ENCODE measurements around the gene AMPD2.
"Not testable (repeated sequence)": the region's sequence is repeated elsewhere in the genome, so short reads cannot be mapped to it uniquely, and the experiment has no call there.

The AMPD2 gene

DNA sequence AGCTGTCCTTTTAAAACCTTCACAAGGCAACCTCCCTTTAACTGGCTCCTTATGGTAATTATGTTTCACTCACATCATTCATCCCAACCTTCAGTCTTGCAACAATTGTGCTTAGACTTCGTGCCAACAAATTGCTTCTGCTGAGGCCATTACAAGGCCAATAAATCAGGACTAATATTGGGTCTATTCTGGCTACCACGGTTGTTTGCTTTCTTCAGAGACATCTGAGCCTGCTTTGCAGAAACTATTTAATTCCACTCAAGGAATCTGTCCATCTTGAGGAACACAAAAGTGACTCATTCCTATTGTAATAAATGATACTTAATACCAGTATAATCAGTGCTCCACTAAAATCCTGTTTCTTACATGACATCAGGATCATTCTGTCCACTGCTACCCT is 33.7 kb downstream of the AMPD2 start:
- DNase-seq = no peak

DNA sequence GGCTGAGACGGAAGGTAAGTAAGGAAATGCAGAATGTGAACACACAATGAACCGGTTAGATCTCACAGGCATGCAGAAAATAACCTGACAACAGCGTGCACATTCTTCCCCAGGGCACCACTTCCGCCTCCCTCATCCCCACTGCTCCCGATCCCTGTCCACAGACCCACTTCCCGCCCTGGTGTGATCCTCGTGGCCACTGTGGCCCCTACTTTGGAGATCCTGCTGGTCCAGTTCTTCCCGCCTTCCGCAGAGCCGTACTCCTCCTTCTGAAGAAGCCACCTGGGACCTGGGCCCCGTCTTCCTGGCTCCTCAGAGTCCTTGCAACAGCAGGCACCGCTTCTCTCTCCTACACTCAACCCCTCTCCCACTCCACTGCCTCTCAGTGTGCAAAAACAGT is 34.9 kb downstream of the AMPD2 start:
- DNase-seq = no peak

DNA sequence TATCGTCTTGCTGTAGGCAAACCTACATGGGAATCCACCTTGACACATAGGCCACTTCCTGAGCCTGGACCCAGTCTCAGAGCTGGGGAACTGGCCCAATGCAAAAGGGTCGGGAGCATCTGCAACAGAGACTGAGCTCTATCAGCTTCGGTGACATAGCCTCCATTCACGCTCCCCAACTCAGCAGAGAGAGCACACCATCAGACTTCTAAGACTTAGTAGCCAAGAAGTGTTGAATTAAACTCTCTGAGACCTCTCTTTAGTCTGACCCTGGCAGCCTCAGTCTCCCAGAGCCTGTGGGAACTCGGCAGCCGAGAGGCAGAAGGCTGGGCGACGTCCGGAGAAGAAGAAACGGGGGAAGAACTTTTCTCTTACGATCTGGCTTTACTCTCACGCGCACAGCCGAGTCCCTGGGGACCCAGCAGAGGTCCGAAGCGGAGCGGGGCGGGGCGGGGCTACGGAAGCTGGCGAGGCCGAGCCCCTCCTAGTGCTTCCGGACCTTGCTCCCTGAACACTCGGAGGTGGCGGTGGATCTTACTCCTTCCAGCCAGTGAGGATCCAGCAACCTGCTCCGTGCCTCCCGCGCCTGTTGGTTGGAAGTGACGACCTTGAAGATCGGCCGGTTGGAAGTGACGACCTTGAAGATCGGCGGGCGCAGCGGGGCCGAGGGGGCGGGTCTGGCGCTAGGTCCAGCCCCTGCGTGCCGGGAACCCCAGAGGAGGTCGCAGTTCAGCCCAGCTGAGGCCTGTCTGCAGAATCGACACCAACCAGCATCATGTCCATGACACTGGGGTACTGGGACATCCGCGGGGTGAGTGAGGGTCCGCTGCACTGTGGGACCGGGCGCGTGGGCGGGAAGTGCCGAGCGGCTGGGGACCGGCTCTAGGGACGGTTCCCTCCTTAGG is 36.2 kb downstream of the AMPD2 start, which contains the start of gene GSTM4:
TSS of gene GSTM4 (plus strand) at position 485 of the 905 bp plus-strand sequence. CDS start at position 776, 291 bp downstream.
- peak; percentile 70 for DNase-seq

DNA sequence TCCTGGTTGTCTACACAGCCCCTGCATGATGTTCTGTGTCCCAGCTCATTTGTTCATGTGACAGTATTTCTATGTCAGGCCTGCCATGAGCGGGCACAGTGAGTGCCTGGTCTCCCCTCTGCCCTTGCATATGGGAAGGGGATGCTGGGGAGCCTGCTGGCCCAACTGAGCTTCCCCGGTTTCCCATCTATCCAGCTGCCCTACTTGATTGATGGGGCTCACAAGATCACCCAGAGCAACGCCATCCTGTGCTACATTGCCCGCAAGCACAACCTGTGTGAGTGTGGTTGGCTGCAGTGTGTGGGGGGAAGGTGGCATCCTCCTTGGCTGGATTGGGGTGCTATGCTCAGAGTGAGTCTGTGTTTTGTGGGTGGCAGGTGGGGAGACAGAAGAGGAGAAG is 37.8 kb downstream of the AMPD2 start:
- DNase-seq = no peak

DNA sequence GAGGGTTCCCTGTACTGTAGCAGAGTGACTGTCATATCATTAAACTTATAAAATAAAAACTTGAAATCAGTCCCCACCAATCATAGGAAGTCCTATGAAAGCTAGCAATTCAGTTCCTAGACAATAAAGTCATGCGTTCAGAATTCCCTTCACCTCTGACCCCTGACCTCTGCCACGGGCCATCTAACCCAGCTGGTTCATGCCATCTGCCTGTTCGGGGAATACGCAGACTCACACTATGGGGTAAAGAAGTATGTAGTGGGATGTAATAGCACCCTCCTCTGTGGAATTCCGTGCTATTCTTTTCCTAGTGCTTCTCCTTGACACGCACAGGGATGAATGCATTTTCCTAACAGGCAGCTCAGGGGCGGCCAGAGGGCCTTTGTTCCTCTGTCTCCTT is 38.3 kb downstream of the AMPD2 start:
- DNase-seq = no peak

DNA sequence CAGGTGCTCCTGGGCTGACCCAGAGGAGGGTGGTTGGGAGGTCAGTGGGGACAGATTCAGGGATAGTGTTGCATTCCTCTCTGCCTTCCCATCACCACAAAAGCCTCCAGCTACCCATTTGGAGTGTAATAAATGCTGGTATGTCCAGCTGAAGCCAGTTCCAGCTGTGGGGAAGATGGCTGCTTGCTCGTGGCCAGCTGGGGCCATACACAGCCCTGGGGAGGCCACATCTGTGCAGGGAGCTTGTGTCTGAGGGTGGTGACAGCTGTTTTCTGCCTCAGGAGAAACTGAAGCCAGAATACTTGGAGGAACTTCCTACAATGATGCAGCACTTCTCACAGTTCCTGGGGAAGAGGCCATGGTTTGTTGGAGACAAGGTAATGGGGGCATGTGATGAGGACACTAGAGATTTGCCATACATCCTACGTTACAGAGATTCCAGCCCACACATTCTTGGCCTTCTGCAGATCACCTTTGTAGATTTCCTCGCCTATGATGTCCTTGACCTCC is 39.0 kb downstream of the AMPD2 start:
- no peak for DNase-seq

DNA sequence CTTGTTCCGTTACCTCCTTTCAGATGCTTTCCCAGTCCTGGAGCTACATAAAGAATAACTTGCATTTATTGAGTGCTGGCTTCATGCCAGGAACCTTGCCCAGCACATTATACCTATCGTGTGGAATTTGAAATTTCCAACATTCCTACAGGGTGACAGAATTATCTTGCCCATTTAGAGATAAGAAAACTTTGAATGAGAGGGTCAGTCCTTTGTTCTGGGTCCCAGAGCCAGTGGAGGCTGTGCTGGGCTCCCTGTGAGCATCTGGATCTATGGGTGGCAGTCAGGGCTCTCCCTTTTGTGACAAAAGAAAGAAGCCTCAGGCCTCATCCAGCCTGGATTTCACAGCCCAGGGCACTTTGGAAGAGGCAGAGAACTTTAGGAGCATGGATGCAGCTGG is 39.5 kb downstream of the AMPD2 start:
- DNase-seq = no peak

DNA sequence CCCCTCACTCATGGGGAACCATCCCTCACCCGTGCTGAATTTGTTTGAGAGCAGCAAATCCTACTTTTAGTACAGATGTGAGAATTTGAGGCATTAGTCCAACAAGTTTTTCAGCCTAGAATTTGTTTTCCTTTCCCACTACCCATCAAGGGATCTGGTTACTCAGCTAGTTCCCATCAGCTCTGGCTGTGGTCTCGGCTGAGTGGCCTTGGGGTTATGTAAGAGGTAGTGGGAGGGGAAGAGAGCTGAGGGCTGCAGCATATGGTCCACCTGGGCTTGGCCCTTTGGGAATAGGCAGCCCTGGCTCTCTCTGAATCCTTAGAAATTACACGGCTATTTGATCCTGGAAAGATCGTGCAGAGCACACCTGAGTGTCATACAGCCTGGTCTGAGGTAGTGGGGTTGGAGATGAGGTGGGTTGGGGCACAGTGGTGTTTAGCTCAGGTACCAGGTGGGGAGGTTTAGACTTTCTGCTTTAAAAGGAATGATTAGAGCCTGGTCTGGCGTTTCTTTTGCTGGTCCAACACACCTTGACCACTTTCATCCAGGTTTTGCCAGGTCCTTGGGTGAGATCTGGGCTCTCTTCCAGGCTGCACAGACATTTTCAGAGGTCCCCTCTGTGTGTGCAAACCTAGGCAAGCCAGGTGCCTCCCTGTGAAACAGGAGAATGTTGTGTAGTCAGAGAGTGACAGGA is 40.5 kb downstream of the AMPD2 start:
- no peak for DNase-seq

DNA sequence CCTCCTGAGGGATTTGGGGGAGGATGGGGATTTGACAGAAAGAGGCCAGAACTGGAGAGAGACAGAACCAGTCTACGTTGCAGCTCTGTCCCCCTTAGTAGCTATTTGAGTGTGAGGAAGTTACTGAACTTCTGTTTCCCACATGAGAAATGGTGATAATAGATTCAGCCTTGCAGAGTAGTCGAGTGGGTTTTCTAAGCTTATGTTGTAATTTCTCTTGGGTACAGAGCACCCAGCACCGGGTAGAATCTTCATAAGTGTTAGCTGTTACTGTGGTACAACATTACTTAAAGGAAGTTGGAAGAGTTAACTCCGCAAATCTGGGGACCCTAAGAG is 41.0 kb downstream of the AMPD2 start:
- DNase-seq = not testable (repeated sequence)

DNA sequence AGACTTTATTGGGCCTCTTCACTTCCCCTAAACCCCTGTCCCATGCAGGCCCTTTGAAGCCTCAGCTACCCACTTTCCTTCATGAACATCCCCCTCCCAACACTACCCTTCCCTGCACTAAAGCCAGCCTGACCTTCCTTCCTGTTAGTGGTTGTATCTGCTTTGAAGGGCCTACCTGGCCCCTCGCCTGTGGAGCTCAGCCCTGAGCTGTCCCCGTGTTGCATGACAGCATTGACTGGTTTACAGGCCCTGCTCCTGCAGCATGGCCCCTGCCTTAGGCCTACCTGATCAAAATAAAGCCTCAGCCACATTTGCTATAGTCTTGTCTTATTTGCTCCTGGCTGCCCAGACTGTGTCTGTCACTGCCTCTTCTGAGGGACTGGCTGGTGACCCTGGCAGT is 41.8 kb downstream of the AMPD2 start:
- DNase-seq = no peak

DNA sequence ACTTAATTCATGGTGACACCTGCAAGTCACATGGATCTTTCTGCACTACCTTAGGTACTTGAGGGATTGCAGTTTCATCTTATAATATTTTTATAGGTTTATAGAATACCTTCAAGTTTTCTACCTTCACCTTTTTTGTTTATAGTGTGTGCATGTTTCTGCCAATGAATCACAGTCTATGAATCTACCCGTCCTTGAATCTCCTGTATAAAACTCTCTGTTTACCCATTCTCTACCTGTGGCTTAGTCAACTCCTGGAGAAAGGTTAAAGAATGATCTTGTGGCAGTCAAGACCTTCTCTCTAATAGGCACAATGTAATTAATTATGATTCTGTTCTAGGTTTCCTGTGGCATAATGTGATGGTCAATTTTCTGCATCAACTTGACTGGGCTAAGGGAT is 45.0 kb downstream of the AMPD2 start:
- no peak for DNase-seq

DNA sequence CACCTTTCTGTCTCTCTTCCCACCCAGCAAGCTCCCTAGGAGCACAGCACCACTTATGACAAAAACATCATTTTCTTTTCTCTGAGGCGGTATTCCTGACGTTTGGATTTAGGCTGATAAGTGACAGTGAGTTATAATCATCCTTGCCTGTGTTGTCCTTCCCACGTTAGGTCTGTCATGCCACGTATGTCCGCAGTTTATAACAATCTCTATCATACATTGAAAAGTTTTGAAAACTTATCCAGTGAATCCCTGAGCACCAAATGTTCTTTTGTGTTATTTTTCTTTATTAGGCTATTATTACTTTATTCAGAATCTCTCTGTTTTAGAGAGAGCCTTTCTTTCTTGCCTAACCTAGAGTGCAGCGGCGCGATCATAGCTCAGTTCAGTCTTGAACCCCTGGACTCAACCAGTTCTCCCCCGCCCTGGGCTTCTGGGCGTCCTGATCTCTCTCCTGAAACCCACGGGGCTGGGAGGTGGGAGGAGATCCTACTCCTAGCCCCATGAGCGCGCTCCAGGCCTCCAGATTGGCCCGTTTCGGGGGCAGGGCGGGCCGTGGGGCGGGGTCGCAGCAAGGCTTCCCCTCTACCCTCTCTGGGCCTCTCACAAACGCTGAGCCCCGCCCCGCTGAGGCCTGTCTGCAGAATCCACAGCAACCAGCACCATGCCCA is 48.0 kb downstream of the AMPD2 start, which contains the start of gene GSTM2:
TSS of gene GSTM2 (plus strand) at position 606 of the 671 bp plus-strand sequence. CDS start at position 665, 59 bp downstream.
- peak; percentile 89 for DNase-seq

DNA sequence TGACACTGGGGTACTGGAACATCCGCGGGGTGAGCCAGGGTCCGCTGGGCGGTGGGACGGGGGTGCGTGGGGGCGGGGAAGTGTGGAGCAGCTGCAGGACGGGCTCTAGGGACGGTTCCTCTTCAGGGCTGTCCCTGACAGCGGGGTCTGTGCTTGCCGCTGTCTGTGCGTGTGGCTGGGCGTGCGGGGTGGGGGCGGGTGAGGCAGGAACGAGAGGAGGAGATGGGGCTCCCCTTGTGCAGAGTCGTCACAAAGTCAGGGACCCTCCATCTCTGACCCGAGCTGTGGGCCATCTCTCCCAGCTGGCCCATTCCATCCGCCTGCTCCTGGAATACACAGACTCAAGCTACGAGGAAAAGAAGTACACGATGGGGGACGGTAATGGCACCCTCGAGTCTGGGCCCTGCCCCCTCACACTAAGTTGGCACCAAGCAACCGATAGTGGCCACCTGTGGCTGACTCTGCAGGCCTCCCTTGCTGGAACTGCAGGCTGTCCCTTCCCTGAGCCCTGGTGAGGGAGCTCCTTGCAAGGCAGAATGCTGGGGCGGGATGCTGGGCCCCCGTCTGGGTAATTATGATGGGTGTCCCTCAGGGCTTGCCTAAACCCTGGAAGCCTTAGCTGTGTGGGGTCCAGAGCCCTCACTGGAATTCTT is 48.6 kb downstream of the AMPD2 start:
- DNase-seq = no peak

DNA sequence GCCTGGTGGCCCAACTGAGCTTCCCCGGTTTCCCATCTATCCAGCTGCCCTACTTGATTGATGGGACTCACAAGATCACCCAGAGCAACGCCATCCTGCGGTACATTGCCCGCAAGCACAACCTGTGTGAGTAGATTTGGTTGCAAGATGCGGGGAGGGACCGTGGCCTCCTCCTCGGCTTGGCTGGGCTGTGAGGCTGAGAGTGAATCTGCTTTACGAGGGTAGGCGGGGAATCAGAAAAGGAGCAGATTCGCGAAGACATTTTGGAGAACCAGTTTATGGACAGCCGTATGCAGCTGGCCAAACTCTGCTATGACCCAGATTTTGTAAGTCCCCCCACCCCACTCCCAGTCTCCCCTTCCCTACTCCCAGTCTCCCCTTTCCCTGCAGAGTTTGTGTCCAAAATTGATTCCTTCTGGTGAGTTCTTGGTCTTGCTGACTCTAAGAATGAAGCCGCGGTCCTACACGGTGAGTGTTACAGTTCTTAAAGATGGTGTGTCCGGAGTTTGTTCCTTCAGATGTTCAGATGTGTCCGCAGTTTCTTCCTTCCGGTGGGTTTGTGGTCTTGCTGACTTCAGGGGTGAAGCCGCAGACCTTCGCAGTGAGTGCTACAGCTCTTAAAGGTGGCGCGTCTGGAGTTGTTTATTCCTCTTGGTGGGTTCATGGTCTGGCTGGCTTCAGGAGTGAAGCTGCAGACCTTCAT is 49.8 kb downstream of the AMPD2 start:
- no peak for DNase-seq

DNA sequence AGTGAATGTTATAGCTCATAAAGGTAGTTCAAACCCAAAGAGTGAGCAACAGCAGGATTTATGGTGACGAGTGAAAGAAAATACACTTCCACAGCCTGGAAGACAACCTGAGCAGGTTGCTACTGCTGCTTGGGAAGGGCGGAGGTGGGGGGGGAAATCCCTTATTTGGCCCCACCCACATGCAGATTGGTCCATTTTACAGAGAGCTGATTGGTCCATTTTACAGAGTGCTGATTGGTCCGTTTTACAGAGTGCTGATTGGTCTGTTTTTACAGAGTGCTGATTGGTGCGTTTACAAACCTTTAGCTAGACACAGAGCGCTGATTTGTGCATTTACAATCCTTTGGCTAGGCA is 50.3 kb downstream of the AMPD2 start:
- not testable (repeated sequence) for DNase-seq

DNA sequence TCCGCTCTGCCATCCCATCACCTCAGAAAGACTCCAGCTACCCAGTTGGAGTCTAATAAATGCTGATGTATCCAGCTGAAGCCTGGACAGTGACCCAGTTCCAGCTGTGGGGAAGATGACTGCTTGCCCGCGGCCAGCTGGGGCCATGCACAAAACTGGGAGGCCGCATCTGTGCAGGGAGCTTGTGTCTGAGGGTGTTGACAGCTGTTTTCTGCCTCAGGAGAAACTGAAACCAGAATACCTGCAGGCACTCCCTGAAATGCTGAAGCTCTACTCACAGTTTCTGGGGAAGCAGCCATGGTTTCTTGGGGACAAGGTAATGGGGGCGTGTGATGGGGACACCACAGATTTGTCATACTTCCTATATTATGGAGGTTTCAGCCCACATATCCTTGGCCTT is 51.4 kb downstream of the AMPD2 start:
- no peak for DNase-seq

DNA sequence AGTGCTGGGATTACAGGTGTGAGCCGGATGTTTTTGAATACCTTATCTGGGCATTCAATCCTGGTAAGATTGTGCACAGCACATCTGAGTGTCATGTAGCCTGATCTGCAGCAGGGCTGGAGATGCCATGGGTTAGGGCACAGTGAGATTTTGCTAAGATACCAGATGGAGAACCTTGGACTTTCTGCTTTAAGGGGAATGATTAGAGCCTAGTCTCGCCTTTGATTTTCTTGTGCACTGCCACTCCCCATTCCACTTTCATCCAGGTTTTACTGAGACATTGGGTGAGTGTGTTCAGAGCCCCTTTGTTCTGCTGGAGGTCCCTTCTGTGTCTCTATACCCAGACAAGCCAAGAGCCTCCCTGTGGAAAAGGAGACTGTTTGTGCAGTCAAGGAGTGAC is 54.2 kb downstream of the AMPD2 start:
- DNase-seq = not testable (repeated sequence)

DNA sequence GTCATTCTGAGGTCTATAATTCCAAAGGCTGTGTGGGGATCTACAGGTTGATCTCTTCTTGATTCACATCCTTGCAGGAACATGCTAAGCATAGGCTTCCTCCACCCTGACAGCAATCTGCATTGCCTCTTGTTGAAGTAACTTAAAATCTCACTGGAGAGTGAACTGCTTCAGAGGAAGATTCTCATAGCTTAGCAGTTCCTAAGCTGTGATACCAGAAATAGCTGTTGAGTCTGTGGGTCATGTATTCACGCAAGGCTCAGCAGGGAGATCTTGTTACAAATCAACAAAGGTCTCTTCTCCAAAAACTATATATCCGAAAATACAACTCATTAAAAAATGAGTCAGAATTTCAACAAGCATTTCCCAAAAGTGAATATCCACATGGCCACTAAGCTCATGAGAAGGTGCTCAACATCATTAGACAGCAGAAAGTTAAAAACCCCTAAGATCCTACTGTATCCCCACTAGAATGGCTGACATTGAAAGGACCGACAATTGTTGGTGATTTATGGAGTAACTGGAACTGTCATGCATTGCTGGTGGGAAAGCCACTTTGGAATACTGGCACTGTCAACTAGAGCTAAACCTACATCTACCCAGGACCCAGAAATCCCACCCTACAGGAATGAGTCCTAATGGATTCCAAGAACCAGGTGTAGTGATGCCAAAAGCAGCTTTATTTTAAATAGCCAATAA is 57.2 kb downstream of the AMPD2 start:
- not testable (repeated sequence) for DNase-seq

DNA sequence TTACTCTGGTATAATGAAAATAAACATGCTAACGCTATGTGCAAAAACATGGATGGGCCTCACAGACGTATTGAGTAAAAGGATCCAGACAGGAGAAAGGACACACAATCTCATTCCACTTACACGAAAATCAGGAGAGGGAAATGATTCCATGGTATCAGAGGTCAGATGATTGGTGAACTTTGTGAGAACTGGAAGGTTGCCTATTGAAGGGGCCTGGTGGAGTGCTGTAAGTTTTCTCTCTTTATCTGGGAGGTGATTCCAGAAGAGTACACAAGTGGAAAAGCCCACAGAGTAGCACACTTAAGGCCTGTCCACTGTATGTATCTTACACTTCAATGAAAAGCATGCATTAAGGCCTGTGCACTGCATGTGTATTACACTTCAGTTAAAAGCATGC is 57.8 kb downstream of the AMPD2 start:
- no peak for DNase-seq

DNA sequence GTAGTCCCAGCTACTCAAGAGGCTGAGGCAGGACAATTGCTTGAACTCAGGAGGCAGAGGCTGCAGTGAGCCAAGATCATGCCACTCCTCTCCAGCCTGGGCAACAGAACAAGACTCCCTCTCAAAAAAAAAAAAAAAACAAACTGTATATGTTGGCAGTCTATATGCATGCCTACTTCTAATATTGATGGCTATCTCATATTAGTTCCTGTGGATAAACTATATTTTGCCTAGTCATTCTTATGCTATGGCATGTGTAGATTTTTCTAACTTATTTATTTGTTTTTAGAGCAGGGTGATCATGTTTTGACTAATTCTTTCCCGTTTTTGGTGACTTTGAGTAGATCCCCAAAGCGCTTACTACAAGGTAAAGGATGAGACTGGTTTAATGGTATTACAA is 59.0 kb downstream of the AMPD2 start:
- not testable (repeated sequence) for DNase-seq
